ENCODE data around the gene COL13A1. TPM values are rescaled to one million over a fixed set of nuclear protein-coding genes. Genes with fewer than 3 reads are reported as not detected.

The COL13A1 gene
- total RNA-seq, 4 donors from 2014 or later: 0.17 to 0.49 (median 0.44) TPM; not detected in 1

DNA sequence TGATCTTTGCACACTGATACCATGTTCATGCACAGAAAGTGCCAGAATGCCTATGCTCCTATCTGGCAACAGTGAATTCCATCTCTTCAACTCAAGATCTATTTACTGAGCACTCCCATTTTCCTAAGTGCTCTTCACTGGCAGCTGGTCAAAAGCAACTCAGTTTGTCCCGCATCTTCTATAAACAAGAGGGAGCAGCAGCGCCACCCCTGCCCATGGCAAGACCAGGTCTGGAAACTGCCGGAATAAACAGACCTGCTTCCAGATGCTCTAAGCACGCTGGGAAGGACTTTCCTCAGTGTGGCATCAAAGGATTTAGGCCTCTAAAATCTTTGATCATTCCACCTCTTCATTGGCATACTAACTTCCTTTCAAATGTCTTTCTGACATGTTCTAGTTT lies 146.6 kb downstream of the COL13A1 start:
- TF ChIP-seq, protein P1, sequence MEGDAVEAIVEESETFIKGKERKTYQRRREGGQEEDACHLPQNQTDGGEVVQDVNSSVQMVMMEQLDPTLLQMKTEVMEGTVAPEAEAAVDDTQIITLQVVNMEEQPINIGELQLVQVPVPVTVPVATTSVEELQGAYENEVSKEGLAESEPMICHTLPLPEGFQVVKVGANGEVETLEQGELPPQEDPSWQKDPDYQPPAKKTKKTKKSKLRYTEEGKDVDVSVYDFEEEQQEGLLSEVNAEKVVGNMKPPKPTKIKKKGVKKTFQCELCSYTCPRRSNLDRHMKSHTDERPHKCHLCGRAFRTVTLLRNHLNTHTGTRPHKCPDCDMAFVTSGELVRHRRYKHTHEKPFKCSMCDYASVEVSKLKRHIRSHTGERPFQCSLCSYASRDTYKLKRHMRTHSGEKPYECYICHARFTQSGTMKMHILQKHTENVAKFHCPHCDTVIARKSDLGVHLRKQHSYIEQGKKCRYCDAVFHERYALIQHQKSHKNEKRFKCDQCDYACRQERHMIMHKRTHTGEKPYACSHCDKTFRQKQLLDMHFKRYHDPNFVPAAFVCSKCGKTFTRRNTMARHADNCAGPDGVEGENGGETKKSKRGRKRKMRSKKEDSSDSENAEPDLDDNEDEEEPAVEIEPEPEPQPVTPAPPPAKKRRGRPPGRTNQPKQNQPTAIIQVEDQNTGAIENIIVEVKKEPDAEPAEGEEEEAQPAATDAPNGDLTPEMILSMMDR (IDR thresholded peaks at IDR 0.05; ENCODE audit: low read depth): no peak

DNA sequence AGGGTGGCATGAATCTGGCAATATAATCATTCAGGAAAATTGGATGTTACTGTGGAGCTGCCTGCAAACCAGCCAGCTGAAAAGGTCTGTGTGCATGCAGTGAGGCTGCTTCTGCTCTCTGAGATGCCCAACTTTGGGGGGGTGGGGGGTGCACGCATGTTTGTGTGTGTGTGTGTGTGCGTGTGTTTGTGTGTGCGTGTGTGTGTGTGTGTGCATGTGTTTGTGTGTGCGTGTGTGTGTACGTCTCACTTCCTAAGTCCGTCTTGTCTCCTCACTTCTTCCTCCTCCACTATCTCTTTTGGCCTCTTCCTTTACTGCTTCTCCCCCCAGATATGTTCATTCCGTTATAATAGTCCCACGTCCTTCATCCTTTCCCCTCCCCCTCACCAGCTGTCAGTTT lies 148.1 kb downstream of the COL13A1 start:
- TF ChIP-seq, protein P1 (IDR thresholded peaks at IDR 0.05; ENCODE audit: low read depth): no peak

DNA sequence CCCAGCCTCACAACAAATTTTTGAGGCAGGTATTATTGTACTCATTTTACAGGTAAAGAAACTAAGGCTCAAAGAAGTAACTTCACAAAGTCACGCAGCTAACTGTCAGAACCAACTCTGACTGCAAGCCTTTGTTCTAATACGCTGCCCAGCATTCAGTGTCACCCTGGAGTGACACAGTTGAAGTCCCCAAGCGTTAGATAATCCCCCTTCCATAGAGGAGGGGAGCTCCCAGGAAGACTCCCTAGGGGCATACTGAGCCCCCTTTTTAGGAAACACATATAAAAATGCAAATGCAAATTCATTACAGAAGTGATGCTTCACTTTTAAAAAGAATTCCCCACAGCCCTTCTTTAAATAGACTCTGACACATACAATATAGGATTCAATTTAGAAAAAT lies 150.0 kb downstream of the COL13A1 start:
- TF ChIP-seq, protein P1 (IDR thresholded peaks at IDR 0.05; ENCODE audit: low read depth): no peak

DNA sequence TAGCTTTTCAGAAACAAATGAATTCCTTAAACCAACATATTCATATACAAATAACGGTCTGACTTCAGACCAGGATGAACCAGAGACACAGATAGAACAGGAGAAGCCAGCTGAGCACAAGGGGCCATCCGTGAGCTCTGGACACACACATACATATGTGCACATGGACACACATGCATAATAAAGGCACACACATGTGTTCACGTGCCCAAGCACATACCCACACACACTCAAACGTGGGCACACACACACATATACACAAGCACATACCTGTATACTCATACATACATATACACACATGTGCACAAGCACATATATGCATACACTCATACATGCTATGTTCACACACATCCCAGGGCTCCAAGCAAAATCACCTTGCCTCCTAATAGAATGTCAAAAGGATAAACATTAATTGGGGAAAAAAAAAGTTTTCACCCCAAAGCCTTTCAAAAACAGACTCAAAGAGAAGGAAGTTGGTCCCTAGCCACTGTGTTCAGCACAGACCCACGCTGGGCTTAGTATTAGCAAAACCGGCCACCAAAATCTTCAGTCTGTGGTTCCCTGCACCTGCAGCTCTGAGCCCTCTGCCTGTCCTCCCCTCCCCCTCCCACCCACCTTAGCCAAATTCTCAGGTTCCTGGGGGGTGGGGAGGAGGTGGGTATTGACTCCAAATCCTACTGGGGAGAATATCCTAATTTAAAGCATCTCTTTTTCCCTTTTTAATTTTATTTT lies 150.5 kb downstream of the COL13A1 start:
- TF ChIP-seq, protein P1 (IDR thresholded peaks at IDR 0.05; ENCODE audit: low read depth): no peak

DNA sequence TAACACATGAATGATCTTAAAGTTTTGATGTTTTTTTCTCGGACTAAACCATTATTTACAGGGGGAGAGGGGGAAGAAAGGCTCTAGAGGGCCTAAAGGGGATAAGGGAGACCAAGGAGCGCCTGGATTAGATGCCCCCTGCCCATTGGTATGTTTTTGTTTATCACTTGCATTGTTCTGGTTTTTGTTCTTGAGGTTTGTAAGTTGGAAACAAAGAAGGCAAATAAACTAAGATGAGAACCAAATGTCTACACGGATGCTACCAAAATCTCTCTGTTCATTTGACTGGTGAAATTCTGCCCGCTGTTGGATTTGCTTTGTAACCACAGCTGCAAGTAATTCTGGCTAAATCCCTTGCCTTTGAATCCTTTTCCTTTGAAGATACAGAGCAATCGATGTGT lies 151.1 kb downstream of the COL13A1 start:
- TF ChIP-seq, protein P1 (IDR thresholded peaks at IDR 0.05; ENCODE audit: low read depth): no peak

DNA sequence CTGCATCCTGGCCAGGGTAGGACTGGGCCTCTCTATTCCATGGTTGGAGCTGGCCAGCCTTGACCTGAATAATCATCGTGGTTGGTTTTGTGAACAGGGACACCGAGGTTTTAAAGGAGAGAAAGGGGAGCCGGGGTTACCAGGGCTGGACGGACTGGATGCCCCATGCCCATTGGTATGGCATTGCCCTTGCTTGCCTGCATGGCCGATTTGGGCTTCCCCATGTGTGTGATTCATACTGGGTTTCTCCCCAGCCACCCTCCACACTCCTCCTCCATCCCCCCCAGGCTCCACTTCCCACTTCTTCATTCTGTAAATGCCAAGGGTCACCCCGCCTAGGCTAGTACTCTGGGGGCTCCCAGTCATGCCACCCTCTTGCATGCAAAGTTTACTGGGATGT lies 152.1 kb downstream of the COL13A1 start:
- TF ChIP-seq, protein P1 (IDR thresholded peaks at IDR 0.05; ENCODE audit: low read depth): no peak

DNA sequence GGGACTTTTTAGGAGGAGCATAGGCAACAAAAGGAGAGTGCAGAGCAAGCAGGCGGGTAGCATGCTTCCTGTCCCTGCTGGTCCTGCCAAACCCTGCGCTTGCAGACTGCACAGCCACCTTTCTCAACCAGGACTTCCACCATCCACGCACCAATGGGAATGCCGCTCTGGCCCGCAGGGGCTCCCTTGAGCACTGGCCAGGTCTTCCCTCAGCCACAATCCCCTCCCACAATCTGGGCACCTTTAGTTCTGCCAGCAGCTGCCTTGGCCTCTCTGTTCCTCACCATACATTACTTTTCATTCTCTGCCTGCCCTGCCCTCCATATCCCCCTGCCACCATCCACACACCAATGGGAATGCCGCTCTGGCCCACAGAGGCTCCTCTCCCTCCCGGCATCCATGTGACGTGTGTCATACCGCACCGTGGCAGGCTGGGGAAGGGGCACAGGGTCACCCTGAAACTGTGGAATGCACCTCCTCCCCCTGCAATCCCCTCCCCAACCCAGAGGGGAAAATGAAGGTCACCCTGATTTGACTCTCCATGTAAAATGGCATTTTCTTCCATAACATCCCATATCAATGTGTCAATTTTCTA lies 153.6 kb downstream of the COL13A1 start:
- TF ChIP-seq, protein P1 (IDR thresholded peaks at IDR 0.05; ENCODE audit: low read depth): no peak

Data from subcutaneous adipose tissue (tissue), 4 donors.